GM21447 (cell line): ENCODE measurements around the gene RBP5.
"Not testable (repeated sequence)": the region's sequence is repeated elsewhere in the genome, so short reads cannot be mapped to it uniquely, and the experiment has no call there.

ENCODE experiments used
- ATAC-seq: cut with Tn5 transposase; IDR thresholded peaks from one replicate; pipeline ENCODE4 v1.9.1; 2021; ENCODE audit not compliant: unreplicated experiment

RBP5 gene

GRCh38 chr12:7123806-7124522 is 4.7 kb downstream of the RBP5 start:
- no peak for ATAC-seq

- no peak for ATAC-seq
These were observed 5.6 kb downstream of the RBP5 start for GRCh38 chr12:7122811-7123769.

- ATAC-seq = no peak
These were observed 7.4 kb downstream of the RBP5 start for GRCh38 chr12:7121324-7121723.

GRCh38 chr12:7120166-7120565 is 8.5 kb downstream of the RBP5 start:
- ATAC-seq = no peak

- ATAC-seq = no peak
These were observed 9.8 kb downstream of the RBP5 start for GRCh38 chr12:7118881-7119280.

- no peak for ATAC-seq
These were observed 11.0 kb downstream of the RBP5 start for GRCh38 chr12:7117670-7118069.

GRCh38 chr12:7116916-7117315 is 11.8 kb downstream of the RBP5 start:
- ATAC-seq = no peak

- ATAC-seq = no peak
These were observed 12.5 kb downstream of the RBP5 start for GRCh38 chr12:7116196-7116595.

- no peak for ATAC-seq
These were observed 13.8 kb downstream of the RBP5 start for GRCh38 chr12:7114851-7115250.

GRCh38 chr12:7114008-7114407 is 14.7 kb downstream of the RBP5 start:
- no peak for ATAC-seq

- ATAC-seq = no peak
These were observed 15.3 kb downstream of the RBP5 start for GRCh38 chr12:7113389-7113871.

- no peak for ATAC-seq
These were observed 16.6 kb downstream of the RBP5 start for GRCh38 chr12:7112041-7112440.

GRCh38 chr12:7110661-7111060 is 18.0 kb downstream of the RBP5 start:
- no peak for ATAC-seq

GRCh38 chr12:7109572-7109920 is 19.1 kb downstream of the RBP5 start:
- ATAC-seq = no peak

GRCh38 chr12:7108796-7109571 is 19.7 kb downstream of the RBP5 start, which contains the start of gene C1RL:
Gene C1RL (minus strand): TSS chr12:7109214. CDS start chr12:7109180, 34 bp downstream.
- peak; percentile 34 for ATAC-seq

- peak; percentile 90 for ATAC-seq
These were observed 20.5 kb downstream of the RBP5 start for GRCh38 chr12:7108003-7108795.

GRCh38 chr12:7107636-7108002 is 21.1 kb downstream of the RBP5 start:
- no peak for ATAC-seq

GRCh38 chr12:7107181-7107580 is 21.5 kb downstream of the RBP5 start:
- not testable (repeated sequence) for ATAC-seq

- no peak for ATAC-seq
These were observed 22.6 kb downstream of the RBP5 start for GRCh38 chr12:7106082-7106481.

GRCh38 chr12:7103837-7104584 is 24.7 kb downstream of the RBP5 start:
- no peak for ATAC-seq
